MCF 10A (cell line): ENCODE data around the gene SLC25A28. TPM values are rescaled to one million over a fixed set of nuclear protein-coding genes. Genes with fewer than 3 reads are reported as not detected.

Source experiments
- BruUV-seq: library from RNA; stranded (reverse); fragments of 400-500 nt; replicated peaks from 2 replicates; lab custom pipeline; 2021; lab: Mats Ljungman, UMichigan
- CTCF ChIA-PET: fragments of 300-600 bp; sonication (Branson Sonifier 250); formaldehyde crosslinking; extraction: SDS; loops from one replicate; lab custom pipeline; 2021; ENCODE audit warnings: antibody characterized with exemption, inconsistent platforms; lab: Yijun Ruan, JAX
- POLR2A ChIA-PET: fragments of 300-600, 350-650 bp; sonication (Branson Sonifier 250); formaldehyde crosslinking; extraction: SDS; loops from one replicate; lab custom pipeline; 2020; ENCODE audit warnings: antibody characterized with exemption, inconsistent platforms; lab: Yijun Ruan, JAX
- DNase-seq: peaks from one replicate; pipeline ENCODE4 v3.0.0-alpha.2; 2018; ENCODE audit not compliant: unreplicated experiment
- H3K27ac Mint-ChIP-seq: one replicate; pipeline ENCODE4 v1.8.0; 2022; ENCODE audit warnings: mild to moderate bottlenecking, low read depth, mixed read lengths; ENCODE audit not compliant: unreplicated experiment
- H3K27me3 Mint-ChIP-seq: one replicate; pipeline ENCODE4 v1.8.0; 2022; ENCODE audit warnings: mixed read lengths; ENCODE audit not compliant: insufficient read depth, unreplicated experiment
- H3K36me3 Mint-ChIP-seq: one replicate; pipeline ENCODE4 v1.8.0; 2022; ENCODE audit warnings: mild to moderate bottlenecking, moderate library complexity, mixed read lengths; ENCODE audit not compliant: insufficient read depth, unreplicated experiment
- H3K4me1 Mint-ChIP-seq: one replicate; pipeline ENCODE4 v1.8.0; 2022; ENCODE audit warnings: mixed read lengths; ENCODE audit not compliant: insufficient read depth, unreplicated experiment
- H3K4me3 Mint-ChIP-seq: one replicate; pipeline ENCODE4 v1.8.0; 2022; ENCODE audit warnings: mild to moderate bottlenecking, moderate library complexity, mixed read lengths; ENCODE audit not compliant: unreplicated experiment
- H3K9me3 Mint-ChIP-seq: one replicate; pipeline ENCODE4 v1.8.0; 2022; ENCODE audit warnings: mixed read lengths; ENCODE audit not compliant: unreplicated experiment
- CTCF ChIP-seq: fragments of 200-600 bp; IDR thresholded peaks from one replicate; pipeline ENCODE4 v1.8.0; 2022; ENCODE audit warnings: antibody characterized with exemption, mild to moderate bottlenecking; ENCODE audit not compliant: unreplicated experiment
- intact Hi-C: fragments of 100-400 bp; cut with micrococcal nuclease; formaldehyde crosslinking; loops from 2 replicates; pipeline ENCODE4 v1.14.1; 2022
- total RNA-seq: library from RNA; stranded (reverse); gene quantifications from 2 replicates; pipeline ENCODE4 v1.2.3, GENCODE V29; 2022

The SLC25A28 gene
- total RNA-seq, 1 experiment from 2014 or later = 46.3 TPM

- TF ChIP-seq CTCF = no peak
- H3K9me3 Mint-ChIP-seq = no peaks in the 10 kb centered on the region
- no peak for DNase-seq
- H3K27ac Mint-ChIP-seq = no peak overlapping the region
- no peaks in the 10 kb centered on the region for H3K27me3 Mint-ChIP-seq
- no peak overlapping the region for H3K4me3 Mint-ChIP-seq
- no peaks in the 10 kb centered on the region for H3K36me3 Mint-ChIP-seq
- H3K4me1 Mint-ChIP-seq = no peaks in the 10 kb centered on the region
- CTCF ChIA-PET = interaction anchor here (0.7 to 1.4 kb wide), 3 partner anchors 17 to 160 kb away, joined by 6 to 7 read pairs (median 7); no protein-coding TSS in a partner anchor
- intact Hi-C loops = no loop called here
- POLR2A ChIA-PET = no interaction called here
- no TSS peak for BruUV-seq
Measured at GRCh38 chr10:99595236-99595635, 25.0 kb downstream of the SLC25A28 start.

- no TSS peak for BruUV-seq
- DNase-seq = peak; percentile 8
- Mint-ChIP-seq H3K27me3 (peaks cover 4% of the 10 kb centered on the region), H3K4me1 (no peaks in the 10 kb centered on the region), H3K27ac (no peak overlapping the region), H3K9me3 (no peaks in the 10 kb centered on the region), H3K36me3 (no peaks in the 10 kb centered on the region), H3K4me3 (no peak overlapping the region)
- intact Hi-C loops = no loop called here
- CTCF ChIA-PET = interaction anchor here (1.2 kb wide), 1 partner anchor 33 kb away, joined by 8 read pairs; no protein-coding TSS in a partner anchor
- POLR2A ChIA-PET = interaction anchor here (1.2 kb wide), 1 partner anchor 27 kb away, joined by 3 read pairs; the partner anchor contains the start of gene SLC25A28
- TF ChIP-seq CTCF = no peak
Measured at GRCh38 chr10:99593312-99593711, 26.9 kb downstream of the SLC25A28 start.

GRCh38 chr10:99590799-99591198 lies 29.4 kb downstream of the SLC25A28 start:
- ChIA-PET CTCF (interaction anchor here (0.6 to 2.1 kb wide), 4 partner anchors 9 to 183 kb away, joined by 3 to 7 read pairs (median 3); no protein-coding TSS in a partner anchor), POLR2A (interaction anchor here (0.7 kb wide), 1 partner anchor 163 kb away, joined by 3 read pairs; no protein-coding TSS in a partner anchor)
- no peaks in the 10 kb centered on the region for H3K9me3 Mint-ChIP-seq
- BruUV-seq = no TSS peak
- no peaks in the 10 kb centered on the region for H3K4me1 Mint-ChIP-seq
- no peaks in the 10 kb centered on the region for H3K36me3 Mint-ChIP-seq
- no peak for TF ChIP-seq CTCF
- H3K4me3 Mint-ChIP-seq = no peak overlapping the region
- no peak for DNase-seq
- peaks cover 29% of the 10 kb centered on the region for H3K27me3 Mint-ChIP-seq
- H3K27ac Mint-ChIP-seq = no peak overlapping the region
- intact Hi-C loops = no loop called here

- ChIA-PET CTCF (interaction anchor here (0.6 to 0.8 kb wide), 2 partner anchors 29 to 192 kb away, joined by 3 read pairs; no protein-coding TSS in a partner anchor), POLR2A (interaction anchor here (0.6 kb wide), 1 partner anchor 19 kb away, joined by 3 read pairs; no protein-coding TSS in a partner anchor)
- Mint-ChIP-seq H3K9me3 (no peaks in the 10 kb centered on the region), H3K27ac (no peak overlapping the region), H3K36me3 (no peaks in the 10 kb centered on the region), H3K4me1 (no peaks in the 10 kb centered on the region), H3K4me3 (no peak overlapping the region), H3K27me3 (peaks cover 49% of the 10 kb centered on the region)
- no peak for TF ChIP-seq CTCF
- intact Hi-C loops = no loop called here
- BruUV-seq = no TSS peak
- no peak for DNase-seq
Measured at GRCh38 chr10:99583687-99584086, 36.6 kb downstream of the SLC25A28 start.
